ENCODE data around the gene SYNJ1.
"Not testable (repeated sequence)": the region's sequence is repeated elsewhere in the genome, so short reads cannot be mapped to it uniquely, and the experiment has no call there.

The SYNJ1 gene

DNA sequence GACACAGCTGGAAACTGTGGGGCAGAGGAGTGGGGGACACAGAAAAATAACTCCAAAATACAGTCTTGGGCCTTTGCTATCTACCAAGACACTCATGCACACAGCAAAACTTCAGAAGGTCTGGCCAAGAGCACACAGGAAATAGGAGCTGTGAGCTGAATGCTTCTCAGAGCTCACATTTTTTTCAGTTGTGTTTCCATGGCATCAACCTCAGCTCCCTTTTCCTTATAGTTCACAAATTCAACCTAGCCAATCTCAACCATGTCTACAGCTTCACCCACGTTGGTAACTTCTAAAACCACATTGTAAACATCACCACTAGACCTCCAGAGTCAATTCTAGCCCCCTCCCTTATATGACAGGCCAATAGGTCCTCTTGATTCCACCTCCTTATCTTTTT, 19.6 kb upstream of the SYNJ1 start:
- H3K9me3 ChIP-seq, result no peaks in the 10 kb centered on the region
- no peak overlapping the region for H3K4me3 ChIP-seq (ENCODE audit: low read depth in 1 of 2, low read length in 1 of 2)
- peaks cover 23 to 27% of the 10 kb centered on the region in 2 experiments for H3K4me1 ChIP-seq (ENCODE audit: control insufficient read depth in 1 of 2, insufficient read depth in 1 of 2, low read depth in 1 of 2, low read length in 1 of 2)
- H3K27ac ChIP-seq, result no peak overlapping the region
- H3K27me3 ChIP-seq, result no peaks in the 10 kb centered on the region
- H3K36me3 ChIP-seq, result peaks cover 51% of the 10 kb centered on the region
- TF ChIP-seq, protein P1, sequence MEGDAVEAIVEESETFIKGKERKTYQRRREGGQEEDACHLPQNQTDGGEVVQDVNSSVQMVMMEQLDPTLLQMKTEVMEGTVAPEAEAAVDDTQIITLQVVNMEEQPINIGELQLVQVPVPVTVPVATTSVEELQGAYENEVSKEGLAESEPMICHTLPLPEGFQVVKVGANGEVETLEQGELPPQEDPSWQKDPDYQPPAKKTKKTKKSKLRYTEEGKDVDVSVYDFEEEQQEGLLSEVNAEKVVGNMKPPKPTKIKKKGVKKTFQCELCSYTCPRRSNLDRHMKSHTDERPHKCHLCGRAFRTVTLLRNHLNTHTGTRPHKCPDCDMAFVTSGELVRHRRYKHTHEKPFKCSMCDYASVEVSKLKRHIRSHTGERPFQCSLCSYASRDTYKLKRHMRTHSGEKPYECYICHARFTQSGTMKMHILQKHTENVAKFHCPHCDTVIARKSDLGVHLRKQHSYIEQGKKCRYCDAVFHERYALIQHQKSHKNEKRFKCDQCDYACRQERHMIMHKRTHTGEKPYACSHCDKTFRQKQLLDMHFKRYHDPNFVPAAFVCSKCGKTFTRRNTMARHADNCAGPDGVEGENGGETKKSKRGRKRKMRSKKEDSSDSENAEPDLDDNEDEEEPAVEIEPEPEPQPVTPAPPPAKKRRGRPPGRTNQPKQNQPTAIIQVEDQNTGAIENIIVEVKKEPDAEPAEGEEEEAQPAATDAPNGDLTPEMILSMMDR (IDR thresholded peaks at IDR 0.05), result no peak

DNA sequence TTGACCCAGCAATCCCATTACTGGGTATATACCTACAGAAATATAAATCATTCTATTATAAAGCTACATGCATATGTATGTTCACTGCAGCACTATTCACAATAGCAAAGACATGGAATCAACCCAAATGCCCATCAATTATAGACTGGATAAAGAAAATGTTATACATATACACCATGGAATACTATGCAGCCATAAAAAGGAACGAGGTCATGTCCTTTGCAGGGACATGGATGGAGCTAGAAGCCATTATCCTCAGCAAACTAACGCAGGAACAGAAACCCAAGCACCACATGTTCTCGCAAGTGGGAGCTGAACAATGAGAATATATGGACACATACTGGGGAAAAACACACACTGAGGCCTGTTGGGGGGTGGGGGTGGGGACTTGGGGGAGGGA, 18.9 kb upstream of the SYNJ1 start:
- not testable (repeated sequence) for H3K27ac ChIP-seq; H3K27me3 ChIP-seq; H3K9me3 ChIP-seq; H3K4me3 ChIP-seq (ENCODE audit: low read depth in 1 of 2, low read length in 1 of 2)
- peaks cover 16 to 21% of the 10 kb centered on the region in 2 experiments for H3K4me1 ChIP-seq (ENCODE audit: control insufficient read depth in 1 of 2, insufficient read depth in 1 of 2, low read depth in 1 of 2, low read length in 1 of 2)
- peaks cover 57% of the 10 kb centered on the region for H3K36me3 ChIP-seq

DNA sequence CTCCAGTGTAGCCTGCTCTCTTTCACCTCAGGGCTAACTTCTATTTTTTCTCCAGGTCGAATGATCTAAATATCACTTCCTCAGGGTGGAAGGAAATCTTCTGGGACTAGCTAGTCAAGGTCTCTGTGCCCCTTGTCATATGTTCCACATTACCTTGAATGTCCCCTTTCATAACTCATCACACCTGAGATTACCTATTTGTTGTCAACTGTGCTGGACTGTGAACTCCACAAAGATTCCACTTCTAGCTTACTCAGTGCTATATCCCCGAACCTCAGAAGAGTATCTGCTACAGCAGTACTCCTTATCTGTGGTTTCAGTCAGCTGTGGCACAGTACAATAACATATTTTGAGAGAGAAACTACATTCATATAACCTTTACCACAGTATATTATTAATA, 14.6 kb upstream of the SYNJ1 start:
- peaks cover 81% of the 10 kb centered on the region for H3K36me3 ChIP-seq
- H3K27me3 ChIP-seq, result no peaks in the 10 kb centered on the region
- TF ChIP-seq, protein P1 (IDR thresholded peaks at IDR 0.05), result no peak
- H3K4me1 ChIP-seq (ENCODE audit: control insufficient read depth in 1 of 2, insufficient read depth in 1 of 2, low read depth in 1 of 2, low read length in 1 of 2), result no peaks in the 10 kb centered on the region
- no peaks in the 10 kb centered on the region for H3K9me3 ChIP-seq
- H3K4me3 ChIP-seq (ENCODE audit: low read depth in 1 of 2, low read length in 1 of 2), result no peak overlapping the region
- no peak overlapping the region for H3K27ac ChIP-seq

DNA sequence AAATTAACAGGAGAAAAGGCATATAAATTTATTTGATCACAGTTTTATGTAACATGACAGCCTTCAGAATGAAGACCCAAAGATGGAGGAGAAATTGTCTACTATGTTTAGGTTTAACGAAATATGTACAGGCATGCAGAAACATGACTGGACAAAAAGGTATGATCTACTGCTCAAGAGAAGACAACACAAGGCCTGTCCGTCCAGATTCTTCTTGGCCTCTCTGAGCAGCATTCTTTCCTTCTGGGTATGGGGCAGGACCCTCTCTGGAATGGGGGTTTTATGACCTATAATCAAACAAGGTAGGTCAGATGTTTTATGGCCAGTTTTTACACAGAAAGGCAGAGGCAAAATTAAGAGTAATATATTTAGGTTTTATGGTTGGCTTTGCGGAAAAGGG, 13.5 kb upstream of the SYNJ1 start:
- Histone ChIP-seq H3K27ac (no peak overlapping the region), H3K9me3 (no peaks in the 10 kb centered on the region), H3K27me3 (no peaks in the 10 kb centered on the region), H3K36me3 (peaks cover 80% of the 10 kb centered on the region), H3K4me3 (ENCODE audit: low read depth in 1 of 2, low read length in 1 of 2) (no peak overlapping the region), H3K4me1 (ENCODE audit: control insufficient read depth in 1 of 2, insufficient read depth in 1 of 2, low read depth in 1 of 2, low read length in 1 of 2) (no peaks in the 10 kb centered on the region)
- TF ChIP-seq, protein P1 (IDR thresholded peaks at IDR 0.05), result no peak

DNA sequence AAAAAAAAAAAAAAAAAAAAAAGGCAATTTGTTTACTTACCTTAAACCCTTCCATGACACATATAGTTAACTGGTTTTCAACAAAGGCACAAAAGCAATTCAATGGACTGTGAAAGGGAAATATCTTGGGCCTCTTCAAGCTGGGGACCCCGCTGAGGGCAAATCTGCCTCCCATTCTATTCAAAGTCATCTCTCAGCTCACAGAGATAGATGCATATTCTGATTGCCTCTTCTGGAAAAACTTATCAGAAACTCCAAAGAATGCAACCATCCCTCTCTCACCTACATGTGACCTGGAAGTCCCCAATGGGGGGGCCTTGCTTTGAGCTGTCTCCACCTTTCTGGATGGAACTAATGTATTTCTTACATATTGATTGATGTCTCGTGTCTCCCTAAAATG, 12.1 kb upstream of the SYNJ1 start:
- no peaks in the 10 kb centered on the region for H3K4me1 ChIP-seq (ENCODE audit: control insufficient read depth in 1 of 2, insufficient read depth in 1 of 2, low read depth in 1 of 2, low read length in 1 of 2)
- no peaks in the 10 kb centered on the region for H3K27me3 ChIP-seq
- TF ChIP-seq, protein P1 (IDR thresholded peaks at IDR 0.05), result no peak
- peaks cover 82% of the 10 kb centered on the region for H3K36me3 ChIP-seq
- no peak overlapping the region for H3K27ac ChIP-seq
- H3K9me3 ChIP-seq, result no peaks in the 10 kb centered on the region
- no peak overlapping the region for H3K4me3 ChIP-seq (ENCODE audit: low read depth in 1 of 2, low read length in 1 of 2)

DNA sequence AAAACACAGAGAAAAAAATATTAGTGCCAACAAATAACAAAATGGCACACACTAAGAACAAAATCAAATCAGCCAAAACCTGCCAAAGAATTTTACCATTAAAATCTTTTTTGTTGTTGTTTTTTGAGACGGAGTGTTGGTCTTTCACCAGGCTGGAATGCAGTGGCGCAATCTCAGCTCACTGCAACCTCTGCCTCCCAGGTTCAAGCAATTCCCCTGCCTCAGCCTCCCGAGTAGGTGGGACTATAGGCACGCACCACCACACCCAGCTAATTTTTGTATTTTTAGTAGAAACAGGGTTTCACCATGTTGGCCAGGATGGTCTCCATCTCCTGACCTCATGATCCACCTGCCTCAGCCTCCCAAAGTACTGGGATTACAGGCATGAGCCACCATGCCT, 8.3 kb upstream of the SYNJ1 start:
- H3K9me3 ChIP-seq; H3K27ac ChIP-seq; H3K27me3 ChIP-seq; H3K4me3 ChIP-seq (ENCODE audit: low read depth in 1 of 2, low read length in 1 of 2): not testable (repeated sequence)
- Histone ChIP-seq H3K4me1 (ENCODE audit: control insufficient read depth in 1 of 2, insufficient read depth in 1 of 2, low read depth in 1 of 2, low read length in 1 of 2) (peaks cover 12 to 13% of the 10 kb centered on the region in 2 experiments), H3K36me3 (peaks cover 65% of the 10 kb centered on the region)

DNA sequence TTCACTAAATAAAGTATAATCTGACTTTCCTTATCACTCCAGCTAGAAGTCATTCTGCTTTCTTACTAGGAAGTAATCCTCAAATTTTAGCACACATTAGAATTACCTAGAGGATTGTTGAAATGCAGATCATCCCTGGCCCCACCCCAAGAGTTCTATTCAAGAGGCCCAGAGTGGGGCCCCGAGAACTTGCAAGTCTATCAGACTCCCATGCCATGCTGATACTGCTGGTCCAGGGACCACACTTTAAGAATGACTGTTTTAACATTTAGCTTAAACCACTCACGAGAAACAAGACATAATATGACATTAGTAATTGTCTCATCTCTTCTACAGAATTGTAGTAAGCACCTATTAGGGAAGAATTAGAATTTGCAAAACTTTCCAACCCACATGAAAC, 7.7 kb upstream of the SYNJ1 start:
- Histone ChIP-seq H3K4me1 (ENCODE audit: control insufficient read depth in 1 of 2, insufficient read depth in 1 of 2, low read depth in 1 of 2, low read length in 1 of 2) (peaks cover 16 to 19% of the 10 kb centered on the region in 2 experiments), H3K4me3 (ENCODE audit: low read depth in 1 of 2, low read length in 1 of 2) (no peak overlapping the region), H3K27me3 (no peaks in the 10 kb centered on the region), H3K9me3 (no peaks in the 10 kb centered on the region), H3K27ac (no peak overlapping the region), H3K36me3 (peaks cover 62% of the 10 kb centered on the region)
- TF ChIP-seq, protein P1 (IDR thresholded peaks at IDR 0.05), result no peak

Measured in neutrophil (primary cell).